Measurements from ENCODE around the gene ZCWPW1.

ZCWPW1 gene

GRCh38 chr7:100425347-100425746 is 3.2 kb downstream of the ZCWPW1 start (continued):
- TF ChIP-seq TCF4 (CRISPR knock-in tag; IDR thresholded peaks at IDR 0.05; ENCODE audit: borderline replicate concordance) (no peak), ZNF565 (CRISPR knock-in tag; conservative IDR thresholded peaks at IDR 0.05; ENCODE audit: low read depth) (no peak), OSR1 (CRISPR knock-in tag; IDR thresholded peaks at IDR 0.05) (no peak)

GRCh38 chr7:100423315-100423714 is 5.2 kb downstream of the ZCWPW1 start:
- ATAC-seq, result no peak

GRCh38 chr7:100419660-100420226 is 8.8 kb downstream of the ZCWPW1 start:
- TF ChIP-seq PPARA (CRISPR knock-in tag; IDR thresholded peaks at IDR 0.05; ENCODE audit: borderline replicate concordance) (no peak), ZNF565 (CRISPR knock-in tag; conservative IDR thresholded peaks at IDR 0.05; ENCODE audit: low read depth) (no peak), ISL1 (CRISPR knock-in tag; IDR thresholded peaks at IDR 0.05) (no peak), RARB (CRISPR knock-in tag; IDR thresholded peaks at IDR 0.05) (no peak), CREB5 (CRISPR knock-in tag; IDR thresholded peaks at IDR 0.05; ENCODE audit: low read depth) (no peak), ZNF8 (CRISPR knock-in tag; IDR thresholded peaks at IDR 0.05) (no peak), ARNTL (CRISPR knock-in tag; IDR thresholded peaks at IDR 0.05; ENCODE audit: borderline replicate concordance, low read depth) (no peak), TSHZ2 (CRISPR knock-in tag; IDR thresholded peaks at IDR 0.05) (no peak), ZNF70 (CRISPR knock-in tag; IDR thresholded peaks at IDR 0.05) (no peak), ZC3H10 (CRISPR knock-in tag; IDR thresholded peaks at IDR 0.05) (no peak), CSDC2 (CRISPR knock-in tag; IDR thresholded peaks at IDR 0.05) (no peak)
- ATAC-seq, result no peak

More at GRCh38 chr7:100423315-100423714, 5.2 kb downstream of the ZCWPW1 start:
- TF ChIP-seq SNAI2 (CRISPR knock-in tag; IDR thresholded peaks at IDR 0.05) (no peak), ARNTL (CRISPR knock-in tag; IDR thresholded peaks at IDR 0.05; ENCODE audit: borderline replicate concordance, low read depth) (no peak), ESRRG (CRISPR knock-in tag; IDR thresholded peaks at IDR 0.05) (no peak), BACH2 (CRISPR knock-in tag; IDR thresholded peaks at IDR 0.05; ENCODE audit: borderline replicate concordance) (no peak), CREB5 (CRISPR knock-in tag; IDR thresholded peaks at IDR 0.05; ENCODE audit: low read depth) (no peak), CSDC2 (CRISPR knock-in tag; IDR thresholded peaks at IDR 0.05) (no peak)

- ATAC-seq, result peak; percentile 73
- TF ChIP-seq ZFP30 (CRISPR knock-in tag; IDR thresholded peaks at IDR 0.05), result no peak
- no peak for TF ChIP-seq ZC3H10 (CRISPR knock-in tag; IDR thresholded peaks at IDR 0.05)
- TF ChIP-seq RARB (CRISPR knock-in tag; IDR thresholded peaks at IDR 0.05), result no peak
- no peak for TF ChIP-seq GLIS3 (CRISPR knock-in tag; IDR thresholded peaks at IDR 0.05)
- no peak for TF ChIP-seq PPARA (CRISPR knock-in tag; IDR thresholded peaks at IDR 0.05; ENCODE audit: borderline replicate concordance)
- TF ChIP-seq ZNF70 (CRISPR knock-in tag; IDR thresholded peaks at IDR 0.05), result no peak
- no peak for TF ChIP-seq ARNTL (CRISPR knock-in tag; IDR thresholded peaks at IDR 0.05; ENCODE audit: borderline replicate concordance, low read depth)
- no peak for TF ChIP-seq TOX (CRISPR knock-in tag; IDR thresholded peaks at IDR 0.05; ENCODE audit: borderline replicate concordance)
- no peak for TF ChIP-seq CSRNP3 (CRISPR knock-in tag; IDR thresholded peaks at IDR 0.05)
- TF ChIP-seq CREB5 (CRISPR knock-in tag; IDR thresholded peaks at IDR 0.05; ENCODE audit: low read depth), result no peak
- no peak for TF ChIP-seq PATZ1 (CRISPR knock-in tag; IDR thresholded peaks at IDR 0.05; ENCODE audit: borderline replicate concordance)
- TF ChIP-seq TCF4 (CRISPR knock-in tag; IDR thresholded peaks at IDR 0.05; ENCODE audit: borderline replicate concordance), result no peak
- no peak for TF ChIP-seq BACH2 (CRISPR knock-in tag; IDR thresholded peaks at IDR 0.05; ENCODE audit: borderline replicate concordance)
- no peak for TF ChIP-seq ISL1 (CRISPR knock-in tag; IDR thresholded peaks at IDR 0.05)
- TF ChIP-seq POU6F1 (CRISPR knock-in tag; IDR thresholded peaks at IDR 0.05; ENCODE audit: borderline replicate concordance, low read depth), result no peak
These were observed 9.4 kb downstream of the ZCWPW1 start for GRCh38 chr7:100418930-100419659.
